DND-41 (cell line): Measurements from ENCODE around the gene EPHB6.

ENCODE experiments used
- ATAC-seq: fragments of 200-7000 bp; cut with Tn5 transposase; 3 replicates; pipeline ENCODE4 v1.9.1; 2021; ENCODE audit warnings: low read depth; ENCODE audit not compliant: insufficient read depth
- DNase-seq: peaks from one replicate; pipeline ENCODE4 v3.0.0-alpha.2; 2020
- H2AFZ ChIP-seq: 2 replicates; pipeline ENCODE4 v1.6.0; 2012; ENCODE audit warnings: low read depth, low read length
- H3K27ac ChIP-seq: 2 replicates; pipeline ENCODE4 v1.5.1; 2012; ENCODE audit warnings: low read length, inconsistent platforms
- H3K27me3 ChIP-seq: fragments of 200-600 bp; sonication (generic); 2 replicates; pipeline ENCODE4 v1.6.0; 2012; ENCODE audit warnings: low read length, mild to moderate bottlenecking, inconsistent platforms; ENCODE audit not compliant: insufficient read depth, poor library complexity
- H3K36me3 ChIP-seq: 2 replicates; pipeline ENCODE4 v1.5.1; 2012; ENCODE audit warnings: low read length, inconsistent platforms; ENCODE audit not compliant: insufficient read depth
- H3K4me1 ChIP-seq: 2 replicates; pipeline ENCODE4 v1.5.1; 2012; ENCODE audit warnings: mild to moderate bottlenecking, low read length; ENCODE audit not compliant: insufficient read depth
- H3K4me2 ChIP-seq: 2 replicates; pipeline ENCODE4 v1.6.0; 2012; ENCODE audit warnings: mild to moderate bottlenecking, moderate library complexity, low read length, inconsistent platforms; ENCODE audit not compliant: insufficient read depth
- H3K4me3 ChIP-seq, 2 experiments: fragments of 200-600 bp in 1 of 2; shearing (Covaris generic) in 1 of 2; 2 replicates each; pipeline ENCODE4 v1.5.1; 2012 to 2016; ENCODE audit warnings: inconsistent platforms in 2 of 2, low read length in 2 of 2, mild to moderate bottlenecking in 2 of 2, low read depth in 1 of 2, moderate library complexity in 1 of 2
- H3K79me2 ChIP-seq: 2 replicates; pipeline ENCODE4 v1.6.0; 2012; ENCODE audit warnings: low read length, inconsistent platforms; ENCODE audit not compliant: insufficient read depth
- H3K9ac ChIP-seq: 2 replicates; pipeline ENCODE4 v1.6.0; 2012; ENCODE audit warnings: low read depth, mild to moderate bottlenecking, inconsistent platforms, low read length, moderate library complexity
- H3K9me3 ChIP-seq: 2 replicates; pipeline ENCODE4 v1.5.1; 2012; ENCODE audit warnings: low read length, moderate library complexity, mild to moderate bottlenecking, inconsistent platforms; ENCODE audit not compliant: insufficient read depth, severe bottlenecking
- H4K20me1 ChIP-seq: 2 replicates; pipeline ENCODE4 v1.6.0; 2012; ENCODE audit warnings: low read length; ENCODE audit not compliant: insufficient read depth
- EZH2 ChIP-seq: IDR thresholded peaks from 3 replicates; pipeline ENCODE4 v1.6.1; 2012; ENCODE audit warnings: borderline replicate concordance, low read depth, mild to moderate bottlenecking, moderate library complexity, low read length, inconsistent platforms; ENCODE audit not compliant: severe bottlenecking
- TF ChIP-seq, protein P1 (sequence below): IDR thresholded peaks from 2 replicates; pipeline ENCODE4 v1.5.1; 2012; ENCODE audit warnings: borderline replicate concordance, low read length, moderate library complexity, mild to moderate bottlenecking; ENCODE audit not compliant: poor library complexity, severe bottlenecking; ENCODE audit errors: extremely low read depth

EPHB6 gene

DNA sequence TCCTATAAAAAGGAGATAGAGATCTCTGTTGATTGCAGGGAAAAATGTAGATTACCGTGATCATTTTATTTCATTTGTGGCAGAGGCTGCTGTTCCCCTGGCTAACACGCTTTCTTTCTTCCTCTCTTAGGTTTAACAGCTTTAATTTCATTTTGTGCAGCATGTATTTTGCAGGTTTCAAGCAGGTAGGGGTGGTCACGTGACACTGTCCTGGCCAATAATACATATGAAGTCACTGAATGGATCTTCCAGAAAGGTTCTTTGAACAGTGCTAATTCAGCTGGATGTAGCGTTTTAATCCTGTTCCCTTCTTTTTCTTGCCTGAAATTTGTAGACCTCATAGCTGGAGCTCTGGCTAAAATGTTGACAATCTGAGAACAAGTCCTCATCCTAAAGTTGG lies 3.6 kb upstream of the EPHB6 start:
- H2AFZ ChIP-seq: no peak overlapping the region
- ATAC-seq (no peak), DNase-seq (no peak)
- peaks cover 18% of the 10 kb centered on the region for H3K4me1 ChIP-seq
- H3K4me2 ChIP-seq: no peak overlapping the region
- no peak overlapping the region for H3K4me3 ChIP-seq
- no peak overlapping the region for H3K27ac ChIP-seq
- no peaks in the 10 kb centered on the region for H3K9me3 ChIP-seq
- H3K79me2 ChIP-seq: peaks cover 19% of the 10 kb centered on the region
- no peak overlapping the region for H3K9ac ChIP-seq
- H3K36me3 ChIP-seq: peaks cover 7% of the 10 kb centered on the region; the same call in 1 of the 2 replicates
- peaks cover 11% of the 10 kb centered on the region for H4K20me1 ChIP-seq
- no peaks in the 10 kb centered on the region for H3K27me3 ChIP-seq
- no peak for TF ChIP-seq EZH2
- TF ChIP-seq, protein P1, sequence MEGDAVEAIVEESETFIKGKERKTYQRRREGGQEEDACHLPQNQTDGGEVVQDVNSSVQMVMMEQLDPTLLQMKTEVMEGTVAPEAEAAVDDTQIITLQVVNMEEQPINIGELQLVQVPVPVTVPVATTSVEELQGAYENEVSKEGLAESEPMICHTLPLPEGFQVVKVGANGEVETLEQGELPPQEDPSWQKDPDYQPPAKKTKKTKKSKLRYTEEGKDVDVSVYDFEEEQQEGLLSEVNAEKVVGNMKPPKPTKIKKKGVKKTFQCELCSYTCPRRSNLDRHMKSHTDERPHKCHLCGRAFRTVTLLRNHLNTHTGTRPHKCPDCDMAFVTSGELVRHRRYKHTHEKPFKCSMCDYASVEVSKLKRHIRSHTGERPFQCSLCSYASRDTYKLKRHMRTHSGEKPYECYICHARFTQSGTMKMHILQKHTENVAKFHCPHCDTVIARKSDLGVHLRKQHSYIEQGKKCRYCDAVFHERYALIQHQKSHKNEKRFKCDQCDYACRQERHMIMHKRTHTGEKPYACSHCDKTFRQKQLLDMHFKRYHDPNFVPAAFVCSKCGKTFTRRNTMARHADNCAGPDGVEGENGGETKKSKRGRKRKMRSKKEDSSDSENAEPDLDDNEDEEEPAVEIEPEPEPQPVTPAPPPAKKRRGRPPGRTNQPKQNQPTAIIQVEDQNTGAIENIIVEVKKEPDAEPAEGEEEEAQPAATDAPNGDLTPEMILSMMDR: no peak

DNA sequence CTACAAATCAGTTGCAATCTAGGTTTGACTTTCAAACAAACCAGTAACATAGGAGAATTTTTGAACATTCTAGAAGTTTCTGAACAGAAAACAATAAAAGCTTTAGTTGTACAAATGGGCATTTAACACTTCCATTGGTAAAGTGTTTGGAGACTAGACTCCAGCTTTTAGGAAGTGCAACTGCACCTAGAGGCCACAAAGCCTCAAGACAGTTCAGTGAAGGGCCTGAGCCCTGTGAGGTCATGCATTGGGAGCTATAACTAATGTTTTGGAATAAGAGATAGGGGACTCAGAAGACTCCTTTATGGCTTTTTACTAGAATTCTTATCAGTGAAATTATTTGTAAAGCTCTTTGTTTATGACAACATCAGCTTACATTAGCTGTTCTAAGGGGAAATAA lies 3.0 kb upstream of the EPHB6 start:
- no peak overlapping the region for H3K4me2 ChIP-seq
- no peak overlapping the region for H3K27ac ChIP-seq
- peaks cover 25% of the 10 kb centered on the region for H3K79me2 ChIP-seq
- H3K36me3 ChIP-seq: peaks cover 14% of the 10 kb centered on the region
- H3K27me3 ChIP-seq: no peaks in the 10 kb centered on the region
- no peak overlapping the region for H3K9ac ChIP-seq
- peaks cover 17% of the 10 kb centered on the region for H4K20me1 ChIP-seq
- H3K4me1 ChIP-seq: peaks cover 25% of the 10 kb centered on the region
- TF ChIP-seq, protein P1: no peak
- TF ChIP-seq EZH2: no peak
- no peak for ATAC-seq
- H2AFZ ChIP-seq: no peak overlapping the region
- H3K4me3 ChIP-seq: no peak overlapping the region
- no peaks in the 10 kb centered on the region for H3K9me3 ChIP-seq
- DNase-seq: no peak

DNA sequence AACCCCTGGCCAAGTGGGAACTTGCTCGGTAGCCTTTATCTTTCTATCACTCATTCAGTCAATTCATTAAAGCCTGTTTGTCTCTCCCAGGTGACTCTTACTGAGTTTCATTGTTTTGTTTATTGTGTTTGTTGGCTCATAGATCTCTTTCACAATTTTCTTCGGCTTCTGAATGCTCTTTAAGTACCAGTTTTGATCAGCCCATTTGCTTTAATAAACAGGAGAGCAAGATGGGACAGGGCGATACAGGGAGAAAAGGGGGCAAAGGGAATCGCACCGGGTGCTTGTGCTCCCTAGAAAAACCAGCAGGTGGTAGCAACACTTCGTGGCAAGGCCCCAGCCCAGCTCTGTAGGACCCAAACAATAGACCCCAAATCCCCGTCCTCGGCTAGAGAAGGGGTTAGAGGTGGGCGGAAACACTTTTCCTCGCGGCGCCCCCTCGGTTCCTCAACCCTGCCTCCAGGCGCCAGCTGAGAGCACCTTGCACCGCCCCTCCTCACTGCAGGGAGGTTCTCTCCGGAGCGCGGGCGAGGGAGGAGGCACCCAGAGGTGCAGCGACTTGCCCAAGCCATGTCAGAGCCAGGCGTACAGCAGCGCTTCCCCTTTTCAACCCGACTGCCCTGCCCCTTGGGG lies 1.0 kb upstream of the EPHB6 start:
- Histone ChIP-seq H3K9me3 (no peaks in the 10 kb centered on the region), H2AFZ (peak overlapping the region; percentile 72), H3K9ac (peak overlapping the region; percentile 78), H3K4me2 (peak overlapping the region; percentile 94), H3K4me3 (peak overlapping the region; percentile 64 to 81), H3K79me2 (peaks cover 42% of the 10 kb centered on the region), H3K27ac (peak overlapping the region; percentile 85), H3K36me3 (peaks cover 26% of the 10 kb centered on the region), H3K4me1 (peaks cover 42% of the 10 kb centered on the region), H3K27me3 (no peaks in the 10 kb centered on the region), H4K20me1 (peaks cover 24% of the 10 kb centered on the region)
- DNase-seq (peak; percentile 89), ATAC-seq (peak; percentile 78)
- TF ChIP-seq, protein P1: peak; percentile 89
- TF ChIP-seq EZH2: no peak
